Germinal center (tissue), 1 donor: ENCODE data around the gene PIEZO1.
A peak's percentile ranks its signal among the peaks of the same experiment; 100 is the strongest.

Experiments
- DNase-seq: peaks from one replicate; pipeline ENCODE4 v3.0.0; 2012; ENCODE audit warnings: mixed read lengths, low spot score

The PIEZO1 gene

GRCh38 chr16:88721815-88722755 lies 62.9 kb downstream of the PIEZO1 start:
- DNase-seq, result no peak

GRCh38 chr16:88721236-88721635 lies 63.8 kb downstream of the PIEZO1 start:
- no peak for DNase-seq

- no peak for DNase-seq
Measured at GRCh38 chr16:88720396-88720970, 64.5 kb downstream of the PIEZO1 start.

- no peak for DNase-seq
Measured at GRCh38 chr16:88719933-88720296, 65.1 kb downstream of the PIEZO1 start.

- DNase-seq, result no peak
Measured at GRCh38 chr16:88719267-88719932, 65.6 kb downstream of the PIEZO1 start.

- no peak for DNase-seq
Measured at GRCh38 chr16:88718178-88718577, 66.8 kb downstream of the PIEZO1 start.

- no peak for DNase-seq
Measured at GRCh38 chr16:88716601-88717001, 68.4 kb downstream of the PIEZO1 start.

- DNase-seq, result no peak
Measured at GRCh38 chr16:88716201-88716600, 68.8 kb downstream of the PIEZO1 start.

- no peak for DNase-seq
Measured at GRCh38 chr16:88715312-88716190, 69.5 kb downstream of the PIEZO1 start.

GRCh38 chr16:88714420-88715302 lies 70.4 kb downstream of the PIEZO1 start:
- no peak for DNase-seq

- DNase-seq, result no peak
Measured at GRCh38 chr16:88713568-88714419, 71.2 kb downstream of the PIEZO1 start.

GRCh38 chr16:88713054-88713453 lies 72.0 kb downstream of the PIEZO1 start:
- DNase-seq, result no peak

GRCh38 chr16:88712362-88712979 lies 72.5 kb downstream of the PIEZO1 start:
- no peak for DNase-seq

- no peak for DNase-seq
Measured at GRCh38 chr16:88711750-88712340, 73.2 kb downstream of the PIEZO1 start.

GRCh38 chr16:88710556-88710955 lies 74.5 kb downstream of the PIEZO1 start:
- DNase-seq, result no peak

- no peak for DNase-seq
Measured at GRCh38 chr16:88706965-88707826, 77.8 kb downstream of the PIEZO1 start.

GRCh38 chr16:88706229-88706964 lies 78.6 kb downstream of the PIEZO1 start, which contains the start of the genes CTU2 and RNF166:
CTU2 (plus strand) TSS chr16:88706503; CDS start chr16:88706531, 28 bp downstream.
RNF166 (minus strand) TSS chr16:88706408; CDS start chr16:88706325, 83 bp downstream.
- peak; percentile 93 for DNase-seq
